ENCODE results near the gene PADI2.

The PADI2 gene

DNA sequence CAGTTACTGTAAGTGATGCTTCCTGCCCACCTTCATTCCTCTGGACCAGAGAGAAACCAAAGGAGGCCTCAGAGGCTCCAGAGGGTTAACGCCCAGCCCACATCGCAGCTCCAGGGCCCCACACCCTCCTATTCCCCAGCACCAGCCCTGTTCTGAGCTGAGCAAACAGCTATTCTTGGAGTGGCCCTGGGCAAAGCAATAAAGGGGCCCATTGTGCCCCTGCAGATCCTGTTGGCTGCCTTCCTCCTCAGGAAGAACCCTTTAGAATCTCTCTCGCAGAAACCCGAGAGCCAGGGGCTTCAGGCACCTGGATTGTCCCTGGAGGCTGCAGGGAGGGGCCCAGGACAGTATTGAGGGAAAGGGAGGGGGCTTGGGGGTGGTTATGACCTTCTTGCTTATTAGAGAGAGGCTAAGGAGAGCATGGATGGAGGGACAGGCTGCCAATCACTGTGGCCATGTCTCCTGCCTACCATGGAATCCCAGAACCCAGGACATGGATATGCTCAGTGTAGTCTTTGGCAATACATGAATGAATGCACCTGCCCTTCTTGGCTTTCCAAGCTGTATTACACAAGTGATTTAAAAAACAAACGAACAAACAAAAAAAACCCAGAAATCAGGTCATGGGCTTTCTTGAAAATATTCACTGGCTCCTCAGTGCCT is 9.2 kb downstream of the PADI2 start:
- H3K27me3 ChIP-seq (ENCODE audit: control insufficient read depth, insufficient read depth, low read length), result no peaks in the 10 kb centered on the region
- no peak overlapping the region for H3K9ac ChIP-seq (ENCODE audit: low read length)
- no peak overlapping the region for H3K4me3 ChIP-seq (ENCODE audit: low read length)
- no peak overlapping the region for H3K27ac ChIP-seq (ENCODE audit: low read length)
- no peaks in the 10 kb centered on the region for H3K36me3 ChIP-seq (ENCODE audit: control insufficient read depth, low read depth, low read length)
- no peaks in the 10 kb centered on the region for H3K9me3 ChIP-seq (ENCODE audit: control insufficient read depth, low read depth, low read length)
- no peaks in the 10 kb centered on the region for H3K4me1 ChIP-seq (ENCODE audit: control insufficient read depth, low read depth, low read length)

DNA sequence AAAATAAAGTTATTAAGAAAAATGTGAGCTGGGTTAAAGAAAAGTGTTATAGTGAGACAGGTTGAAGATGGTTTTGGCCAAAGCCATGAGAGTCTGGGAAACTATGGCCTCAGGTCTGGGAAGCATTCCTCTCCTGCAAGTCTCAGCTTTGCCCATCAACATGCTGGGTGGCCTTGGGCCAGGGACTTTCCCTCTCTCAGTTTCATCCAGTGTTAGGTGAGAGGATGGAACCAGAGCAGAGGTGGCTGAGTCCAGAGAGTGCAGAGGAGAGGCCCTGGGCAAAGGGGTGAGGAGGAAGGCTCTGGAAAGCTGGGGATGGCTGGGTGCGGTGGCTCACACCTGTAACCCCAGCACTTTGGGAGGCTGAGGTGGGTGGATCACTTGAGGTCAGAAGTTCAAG is 10.5 kb downstream of the PADI2 start:
- Histone ChIP-seq H3K9me3 (ENCODE audit: control insufficient read depth, low read depth, low read length) (no peaks in the 10 kb centered on the region), H3K9ac (ENCODE audit: low read length) (no peak overlapping the region), H3K4me1 (ENCODE audit: control insufficient read depth, low read depth, low read length) (no peaks in the 10 kb centered on the region), H3K4me3 (ENCODE audit: low read length) (no peak overlapping the region), H3K36me3 (ENCODE audit: control insufficient read depth, low read depth, low read length) (no peaks in the 10 kb centered on the region), H3K27me3 (ENCODE audit: control insufficient read depth, insufficient read depth, low read length) (no peaks in the 10 kb centered on the region), H3K27ac (ENCODE audit: low read length) (no peak overlapping the region)

DNA sequence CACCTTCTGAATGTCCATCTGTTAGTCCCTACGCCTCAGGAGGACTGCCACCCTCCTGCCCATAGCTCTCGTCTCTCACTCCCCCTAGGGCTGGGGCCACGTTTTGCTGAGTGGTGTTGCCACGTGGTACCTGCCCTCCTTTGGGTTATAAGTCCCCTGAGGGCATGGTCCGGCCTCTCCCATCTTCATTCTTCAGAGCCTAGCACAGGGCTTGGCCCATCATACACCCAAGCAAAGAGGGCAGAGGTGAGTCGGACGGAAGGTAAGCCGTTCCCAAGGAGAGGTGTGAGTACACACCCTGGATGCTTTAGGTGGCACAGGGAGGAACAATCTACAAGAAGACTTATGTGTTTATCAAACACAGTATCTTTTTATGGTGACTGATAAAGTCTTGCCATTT is 10.9 kb downstream of the PADI2 start:
- H3K27me3 ChIP-seq (ENCODE audit: control insufficient read depth, insufficient read depth, low read length), result no peaks in the 10 kb centered on the region
- H3K4me3 ChIP-seq (ENCODE audit: low read length), result no peak overlapping the region
- H3K9ac ChIP-seq (ENCODE audit: low read length), result no peak overlapping the region
- no peaks in the 10 kb centered on the region for H3K4me1 ChIP-seq (ENCODE audit: control insufficient read depth, low read depth, low read length)
- no peaks in the 10 kb centered on the region for H3K9me3 ChIP-seq (ENCODE audit: control insufficient read depth, low read depth, low read length)
- H3K27ac ChIP-seq (ENCODE audit: low read length), result no peak overlapping the region
- no peaks in the 10 kb centered on the region for H3K36me3 ChIP-seq (ENCODE audit: control insufficient read depth, low read depth, low read length)

DNA sequence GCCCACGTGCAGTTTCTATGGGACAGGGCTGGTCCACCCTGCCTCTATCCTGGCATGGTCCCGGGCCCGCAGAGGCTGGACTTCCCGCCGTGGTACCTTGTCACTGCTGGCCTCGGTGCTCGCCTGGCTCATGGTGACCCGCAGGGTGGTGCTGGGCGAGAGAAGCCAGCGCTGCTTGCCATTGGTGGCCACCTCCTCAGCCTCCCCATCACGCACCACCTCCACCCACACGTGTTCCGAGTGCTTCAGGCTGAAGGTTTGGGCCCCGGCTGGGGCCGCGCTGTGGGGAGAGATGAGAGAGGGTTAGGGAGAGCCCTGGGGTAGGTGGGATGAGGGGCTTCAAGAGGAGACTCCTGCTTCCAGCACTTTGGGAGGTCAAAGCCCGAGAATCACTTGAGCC is 14.5 kb downstream of the PADI2 start:
- Histone ChIP-seq H3K36me3 (ENCODE audit: control insufficient read depth, low read depth, low read length) (no peaks in the 10 kb centered on the region), H3K4me3 (ENCODE audit: low read length) (no peak overlapping the region), H3K4me1 (ENCODE audit: control insufficient read depth, low read depth, low read length) (no peaks in the 10 kb centered on the region), H3K27me3 (ENCODE audit: control insufficient read depth, insufficient read depth, low read length) (no peaks in the 10 kb centered on the region), H3K9me3 (ENCODE audit: control insufficient read depth, low read depth, low read length) (no peaks in the 10 kb centered on the region), H3K9ac (ENCODE audit: low read length) (no peak overlapping the region), H3K27ac (ENCODE audit: low read length) (no peak overlapping the region)

DNA sequence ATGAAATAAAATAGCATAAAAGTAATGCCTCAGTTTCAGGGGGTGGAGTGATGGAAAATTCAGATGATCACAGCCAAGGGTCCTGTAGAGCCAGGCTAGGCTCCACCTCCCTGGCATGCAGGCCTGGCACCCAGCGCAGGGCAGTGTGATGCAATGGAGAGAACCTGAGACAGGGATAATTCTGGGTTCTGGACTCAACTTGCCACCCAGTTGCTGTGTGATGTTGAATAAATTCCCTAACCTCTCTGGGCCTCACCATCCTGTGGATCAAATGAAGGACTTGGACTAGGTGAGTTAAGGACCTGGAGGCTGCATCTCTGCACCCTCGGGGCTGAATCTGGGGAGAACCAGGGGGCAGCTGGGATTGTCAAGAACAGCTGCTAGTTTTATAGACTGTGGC is 17.0 kb downstream of the PADI2 start:
- Histone ChIP-seq H3K9ac (ENCODE audit: low read length) (no peak overlapping the region), H3K27me3 (ENCODE audit: control insufficient read depth, insufficient read depth, low read length) (no peaks in the 10 kb centered on the region), H3K27ac (ENCODE audit: low read length) (no peak overlapping the region), H3K4me3 (ENCODE audit: low read length) (no peak overlapping the region), H3K36me3 (ENCODE audit: control insufficient read depth, low read depth, low read length) (no peaks in the 10 kb centered on the region), H3K9me3 (ENCODE audit: control insufficient read depth, low read depth, low read length) (no peaks in the 10 kb centered on the region), H3K4me1 (ENCODE audit: control insufficient read depth, low read depth, low read length) (no peaks in the 10 kb centered on the region)

DNA sequence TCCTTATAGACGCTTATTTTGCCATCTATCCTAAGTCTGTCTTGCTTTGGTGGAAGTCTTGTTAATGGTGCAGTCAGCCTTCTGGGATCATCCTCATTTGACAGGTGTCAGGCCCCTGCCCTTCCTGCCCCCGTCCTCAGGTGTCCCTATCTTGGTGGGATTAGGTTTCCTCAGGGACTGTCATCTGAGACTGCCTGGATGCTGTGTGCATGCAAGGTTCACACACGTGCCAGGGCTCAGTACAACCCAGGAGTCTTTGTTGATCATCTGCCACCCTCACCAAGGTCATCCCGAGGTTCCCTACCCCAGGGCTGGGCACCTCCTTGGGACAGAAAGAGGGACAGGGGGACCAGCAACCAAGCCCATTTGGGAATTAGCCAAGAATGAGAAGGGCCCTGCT is 18.0 kb downstream of the PADI2 start:
- Histone ChIP-seq H3K4me1 (ENCODE audit: control insufficient read depth, low read depth, low read length) (no peaks in the 10 kb centered on the region), H3K4me3 (ENCODE audit: low read length) (no peak overlapping the region), H3K9me3 (ENCODE audit: control insufficient read depth, low read depth, low read length) (no peaks in the 10 kb centered on the region), H3K27me3 (ENCODE audit: control insufficient read depth, insufficient read depth, low read length) (no peaks in the 10 kb centered on the region), H3K9ac (ENCODE audit: low read length) (no peak overlapping the region), H3K36me3 (ENCODE audit: control insufficient read depth, low read depth, low read length) (no peaks in the 10 kb centered on the region), H3K27ac (ENCODE audit: low read length) (no peak overlapping the region)

DNA sequence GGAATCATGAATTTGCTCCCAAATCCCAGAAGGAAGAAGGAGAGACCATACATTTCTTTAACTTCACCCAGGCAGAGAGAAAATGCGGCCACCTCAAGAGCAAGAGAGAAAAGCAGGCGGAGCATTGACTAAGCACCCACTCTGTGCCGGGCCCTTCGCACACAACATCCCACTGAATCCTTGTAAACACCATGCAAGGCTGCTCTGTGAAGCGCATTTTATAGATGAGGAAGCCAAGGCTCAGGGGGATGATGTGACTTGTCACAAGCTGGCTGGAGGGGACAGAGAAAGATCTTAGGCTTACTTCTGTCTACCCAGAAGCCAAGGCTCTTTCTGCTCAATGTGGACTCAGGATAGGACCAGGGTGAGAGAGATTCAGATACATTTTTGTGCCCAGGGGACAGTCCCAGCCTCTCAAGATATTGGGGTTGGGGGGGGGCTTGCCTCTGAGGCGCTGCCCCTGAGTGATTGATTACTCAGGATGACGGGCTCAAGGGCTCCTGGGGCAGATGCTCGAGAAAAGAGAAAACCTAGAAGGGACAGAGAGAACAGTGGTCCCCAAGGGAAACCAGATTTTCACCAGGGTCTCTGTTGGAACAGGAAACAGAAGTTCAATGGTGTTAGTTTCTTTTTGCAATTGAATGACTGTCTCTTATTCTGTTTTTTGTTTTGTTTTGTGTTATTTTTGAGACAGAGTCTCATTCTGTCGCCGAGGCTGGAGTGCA is 19.5 kb downstream of the PADI2 start:
- H3K4me3 ChIP-seq (ENCODE audit: low read length), result no peak overlapping the region
- H3K4me1 ChIP-seq (ENCODE audit: control insufficient read depth, low read depth, low read length), result no peaks in the 10 kb centered on the region
- H3K27me3 ChIP-seq (ENCODE audit: control insufficient read depth, insufficient read depth, low read length), result no peaks in the 10 kb centered on the region
- H3K9me3 ChIP-seq (ENCODE audit: control insufficient read depth, low read depth, low read length), result no peaks in the 10 kb centered on the region
- H3K9ac ChIP-seq (ENCODE audit: low read length), result no peak overlapping the region
- H3K36me3 ChIP-seq (ENCODE audit: control insufficient read depth, low read depth, low read length), result no peaks in the 10 kb centered on the region
- H3K27ac ChIP-seq (ENCODE audit: low read length), result no peak overlapping the region

DNA sequence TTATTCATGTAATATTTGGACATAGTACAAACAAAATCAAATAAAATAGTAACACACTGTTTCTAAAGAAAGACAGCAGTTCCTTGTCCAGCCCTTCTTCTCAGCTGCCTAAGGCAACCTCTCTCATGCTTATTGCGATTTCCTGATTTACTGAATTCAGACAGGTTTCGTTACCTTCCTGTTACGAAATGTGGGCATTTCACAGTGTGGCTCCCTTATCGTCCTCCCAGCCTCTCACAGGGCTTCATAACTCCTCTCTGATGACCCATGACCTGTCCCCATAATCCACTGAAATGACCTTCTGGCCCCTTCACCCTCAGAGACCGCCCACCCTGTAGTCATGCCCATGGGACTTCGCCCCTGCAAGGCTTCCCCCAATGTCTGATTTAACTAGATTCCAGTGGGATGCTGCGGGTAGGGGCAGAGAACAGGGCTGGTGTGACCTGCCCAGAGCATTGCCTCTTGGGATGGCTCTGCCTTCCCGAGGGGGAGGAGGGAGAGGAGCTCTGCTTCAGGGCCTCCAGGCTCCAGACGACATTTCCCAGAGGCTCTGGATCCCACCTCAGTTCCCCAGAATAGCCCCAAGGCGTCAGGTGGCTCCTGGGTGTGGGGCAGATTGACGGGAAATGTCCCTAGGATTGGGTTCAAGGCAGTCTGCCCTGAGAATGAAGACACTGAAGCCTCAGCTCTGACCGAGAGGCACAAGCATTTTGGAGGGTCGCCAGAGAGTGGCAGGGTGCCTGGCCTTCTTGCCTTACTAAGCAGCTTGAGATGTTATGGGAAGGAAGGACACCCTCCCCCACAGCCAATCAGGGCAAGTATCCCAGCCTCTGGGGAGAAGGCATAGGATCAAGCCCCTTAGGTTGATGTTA is 20.6 kb downstream of the PADI2 start:
- Histone ChIP-seq H3K27me3 (ENCODE audit: control insufficient read depth, insufficient read depth, low read length) (no peaks in the 10 kb centered on the region), H3K36me3 (ENCODE audit: control insufficient read depth, low read depth, low read length) (no peaks in the 10 kb centered on the region), H3K9ac (ENCODE audit: low read length) (no peak overlapping the region), H3K4me1 (ENCODE audit: control insufficient read depth, low read depth, low read length) (no peaks in the 10 kb centered on the region), H3K9me3 (ENCODE audit: control insufficient read depth, low read depth, low read length) (no peaks in the 10 kb centered on the region), H3K4me3 (ENCODE audit: low read length) (no peak overlapping the region), H3K27ac (ENCODE audit: low read length) (no peak overlapping the region)

DNA sequence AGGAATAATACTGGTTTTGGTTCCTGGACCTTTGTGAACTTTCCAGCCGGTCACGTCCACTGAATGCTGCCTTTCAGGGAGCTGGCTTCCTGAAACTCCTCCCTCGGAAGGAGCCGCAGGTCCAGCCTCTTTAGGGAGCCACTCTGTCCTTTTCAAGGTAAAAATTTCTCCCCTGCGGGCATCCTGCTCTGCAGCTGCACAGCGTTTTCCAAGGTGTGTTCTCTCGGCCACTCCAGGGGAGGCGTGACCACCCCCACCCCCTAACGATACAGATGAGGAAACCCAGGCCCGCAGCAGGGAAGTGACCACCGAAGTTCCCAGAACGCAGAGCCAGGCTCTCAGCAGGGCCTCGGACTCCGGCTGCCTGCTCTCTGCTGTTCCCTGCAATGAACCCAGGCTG is 21.5 kb downstream of the PADI2 start:
- no peak overlapping the region for H3K9ac ChIP-seq (ENCODE audit: low read length)

DNA sequence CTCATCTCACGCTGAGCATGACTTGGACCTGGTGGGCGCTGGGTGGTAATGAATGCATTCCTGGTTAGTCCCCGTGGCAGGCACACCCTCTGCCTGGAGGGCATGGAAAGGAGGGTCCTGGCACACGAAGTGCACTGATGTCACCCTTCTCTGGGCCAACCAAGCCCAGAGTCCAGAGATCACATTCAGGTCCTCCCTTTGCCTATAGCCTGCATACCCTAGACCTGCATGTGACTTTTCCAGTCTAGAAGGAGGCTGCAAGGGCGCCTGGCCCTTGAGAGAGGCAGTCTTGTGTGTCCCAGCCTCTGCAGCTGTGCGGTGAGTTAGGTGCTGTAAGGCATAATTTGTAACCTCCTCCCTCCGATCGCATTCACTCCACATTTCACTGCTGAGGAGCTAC is 22.1 kb downstream of the PADI2 start:
- no peaks in the 10 kb centered on the region for H3K9me3 ChIP-seq (ENCODE audit: control insufficient read depth, low read depth, low read length)
- H3K27ac ChIP-seq (ENCODE audit: low read length), result no peak overlapping the region
- no peak overlapping the region for H3K4me3 ChIP-seq (ENCODE audit: low read length)
- H3K4me1 ChIP-seq (ENCODE audit: control insufficient read depth, low read depth, low read length), result no peaks in the 10 kb centered on the region
- no peak overlapping the region for H3K9ac ChIP-seq (ENCODE audit: low read length)
- H3K27me3 ChIP-seq (ENCODE audit: control insufficient read depth, insufficient read depth, low read length), result no peaks in the 10 kb centered on the region
- H3K36me3 ChIP-seq (ENCODE audit: control insufficient read depth, low read depth, low read length), result no peaks in the 10 kb centered on the region

More for the DNA sequence above, 21.5 kb downstream of the PADI2 start:
- Histone ChIP-seq H3K9me3 (ENCODE audit: control insufficient read depth, low read depth, low read length) (no peaks in the 10 kb centered on the region), H3K4me1 (ENCODE audit: control insufficient read depth, low read depth, low read length) (no peaks in the 10 kb centered on the region), H3K27ac (ENCODE audit: low read length) (no peak overlapping the region), H3K36me3 (ENCODE audit: control insufficient read depth, low read depth, low read length) (no peaks in the 10 kb centered on the region), H3K27me3 (ENCODE audit: control insufficient read depth, insufficient read depth, low read length) (no peaks in the 10 kb centered on the region), H3K4me3 (ENCODE audit: low read length) (no peak overlapping the region)

DNA sequence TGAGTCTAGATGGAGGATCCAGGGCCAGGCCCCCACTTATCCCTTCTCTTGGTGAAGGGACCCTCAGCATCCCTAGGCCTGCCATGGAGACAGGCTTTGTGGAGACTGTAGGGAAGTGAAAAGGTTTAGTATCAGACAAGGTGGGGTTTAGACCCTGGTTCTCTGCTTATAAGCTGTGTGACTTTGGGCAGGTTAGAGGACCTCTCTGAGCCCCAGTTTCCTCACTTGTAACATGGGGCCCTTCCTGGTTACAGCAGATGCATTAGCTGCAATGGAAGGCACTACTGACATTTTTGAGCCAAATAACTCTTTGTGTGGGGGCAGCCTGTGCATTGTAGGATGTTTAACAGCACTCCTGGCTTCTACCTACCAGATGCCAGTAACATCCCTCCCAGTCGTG is 22.7 kb downstream of the PADI2 start:
- no peaks in the 10 kb centered on the region for H3K9me3 ChIP-seq (ENCODE audit: control insufficient read depth, low read depth, low read length)
- no peak overlapping the region for H3K9ac ChIP-seq (ENCODE audit: low read length)
- no peaks in the 10 kb centered on the region for H3K36me3 ChIP-seq (ENCODE audit: control insufficient read depth, low read depth, low read length)
- no peaks in the 10 kb centered on the region for H3K27me3 ChIP-seq (ENCODE audit: control insufficient read depth, insufficient read depth, low read length)
- H3K27ac ChIP-seq (ENCODE audit: low read length), result no peak overlapping the region
- no peaks in the 10 kb centered on the region for H3K4me1 ChIP-seq (ENCODE audit: control insufficient read depth, low read depth, low read length)
- H3K4me3 ChIP-seq (ENCODE audit: low read length), result no peak overlapping the region
